H9 (cell line): Measurements from ENCODE around the gene KCTD21. TPM values are rescaled to one million over a fixed set of nuclear protein-coding genes. Genes with fewer than 3 reads are reported as not detected.

Experiments
- DNase-seq: peaks from one replicate; pipeline ENCODE4 v3.0.0-alpha.2; 2017
- H2AFZ ChIP-seq: one replicate; pipeline ENCODE4 v1.6.1; 2013; ENCODE audit warnings: mild to moderate bottlenecking, low read length, control low read depth, moderate library complexity
- H2AK5ac ChIP-seq: 2 replicates; pipeline ENCODE4 v1.6.1; 2013; ENCODE audit warnings: low read length, control low read depth, mixed read lengths; ENCODE audit not compliant: insufficient read length
- H2BK120ac ChIP-seq: one replicate; pipeline ENCODE4 v1.6.1; 2013; ENCODE audit warnings: low read depth, mild to moderate bottlenecking, low read length, control low read depth, inconsistent platforms; ENCODE audit not compliant: poor library complexity, severe bottlenecking
- H2BK12ac ChIP-seq: 2 replicates; pipeline ENCODE4 v1.6.1; 2013; ENCODE audit warnings: low read length, control low read depth, mixed read lengths, low read depth; ENCODE audit not compliant: insufficient read length
- H2BK15ac ChIP-seq: 2 replicates; pipeline ENCODE4 v1.6.1; 2013; ENCODE audit warnings: low read depth, low read length, control low read depth
- H2BK20ac ChIP-seq: one replicate; pipeline ENCODE4 v1.6.1; 2013; ENCODE audit warnings: low read depth, mild to moderate bottlenecking, low read length, control low read depth, inconsistent platforms; ENCODE audit not compliant: poor library complexity, severe bottlenecking
- H2BK5ac ChIP-seq: 2 replicates; pipeline ENCODE4 v1.6.1; 2013; ENCODE audit warnings: low read length, control low read depth, mixed read lengths; ENCODE audit not compliant: insufficient read length
- H3K14ac ChIP-seq: 2 replicates; pipeline ENCODE4 v1.6.1; 2013; ENCODE audit warnings: low read length, control low read depth; ENCODE audit not compliant: insufficient read depth
- H3K18ac ChIP-seq: 2 replicates; pipeline ENCODE4 v1.6.1; 2013; ENCODE audit warnings: low read depth, mild to moderate bottlenecking, mixed read lengths, low read length, control low read depth; ENCODE audit not compliant: insufficient read length
- H3K23ac ChIP-seq: 2 replicates; pipeline ENCODE4 v1.6.1; 2013; ENCODE audit warnings: low read length, control low read depth, mixed read lengths, low read depth; ENCODE audit not compliant: insufficient read length
- H3K23me2 ChIP-seq: 2 replicates; pipeline ENCODE4 v1.6.1; 2013; ENCODE audit warnings: low read depth, mild to moderate bottlenecking, mixed read lengths, low read length, control low read depth; ENCODE audit not compliant: insufficient read length, poor library complexity, severe bottlenecking
- H3K27ac ChIP-seq: 2 replicates; pipeline ENCODE4 v1.5.1; 2013; ENCODE audit warnings: low read length, control low read depth, mixed read lengths, low read depth; ENCODE audit not compliant: insufficient read length
- H3K27me3 ChIP-seq: 2 replicates; pipeline ENCODE4 v1.6.1; 2013; ENCODE audit warnings: low read length, control low read depth, inconsistent platforms; ENCODE audit not compliant: insufficient read depth
- H3K4ac ChIP-seq: 2 replicates; pipeline ENCODE4 v1.6.1; 2013; ENCODE audit warnings: low read depth, mild to moderate bottlenecking, control low read depth, inconsistent platforms, low read length, moderate library complexity
- H3K4me1 ChIP-seq: 2 replicates; pipeline ENCODE4 v1.6.1; 2013; ENCODE audit warnings: low read length, control low read depth, inconsistent platforms; ENCODE audit not compliant: insufficient read depth
- H3K4me2 ChIP-seq: 2 replicates; pipeline ENCODE4 v1.6.1; 2013; ENCODE audit warnings: low read length, control low read depth, mixed read lengths; ENCODE audit not compliant: insufficient read length, insufficient read depth
- H3K56ac ChIP-seq: 2 replicates; pipeline ENCODE4 v1.6.1; 2013; ENCODE audit warnings: low read depth, mild to moderate bottlenecking, mixed read lengths, low read length, control low read depth; ENCODE audit not compliant: insufficient read length
- H3K79me1 ChIP-seq: 2 replicates; pipeline ENCODE4 v1.6.1; 2013; ENCODE audit warnings: low read depth, mild to moderate bottlenecking, moderate library complexity, low read length, control low read depth, inconsistent platforms; ENCODE audit not compliant: insufficient read depth, poor library complexity, severe bottlenecking
- H3K79me2 ChIP-seq: 2 replicates; pipeline ENCODE4 v1.6.1; 2013; ENCODE audit warnings: low read length, control low read depth, inconsistent platforms; ENCODE audit not compliant: insufficient read depth
- H3K9ac ChIP-seq: 2 replicates; pipeline ENCODE4 v1.6.1; 2013; ENCODE audit warnings: low read length, control low read depth, mixed read lengths; ENCODE audit not compliant: insufficient read length; ENCODE audit errors: extremely low read depth
- H3K9me3 ChIP-seq: one replicate; pipeline ENCODE4 v1.6.1; 2013; ENCODE audit warnings: low read depth, low read length, inconsistent platforms; ENCODE audit not compliant: control insufficient read depth
- H3T11ph ChIP-seq: one replicate; pipeline ENCODE4 v1.6.1; 2013; ENCODE audit warnings: mild to moderate bottlenecking, low read length, control low read depth, inconsistent platforms
- H4K20me1 ChIP-seq: one replicate; pipeline ENCODE4 v1.6.1; 2013; ENCODE audit not compliant: control insufficient read depth, insufficient read length, insufficient read depth
- H4K5ac ChIP-seq: 2 replicates; pipeline ENCODE4 v1.6.1; 2013; ENCODE audit warnings: low read depth, mild to moderate bottlenecking, mixed read lengths, low read length, control low read depth; ENCODE audit not compliant: insufficient read length
- H4K8ac ChIP-seq: replicated peaks from 2 replicates; pipeline ENCODE4 v1.6.1; 2013; ENCODE audit warnings: low read length, control low read depth, mixed read lengths, low read depth; ENCODE audit not compliant: insufficient read length
- H4K91ac ChIP-seq: 2 replicates; pipeline ENCODE4 v1.6.1; 2013; ENCODE audit warnings: low read depth, mild to moderate bottlenecking, moderate library complexity, mixed read lengths, low read length, control low read depth; ENCODE audit not compliant: insufficient read length
- H3K27ac Mint-ChIP-seq, 3 experiments: 2 replicates in 2 of 3; 3 replicates in 1 of 3; pipeline ENCODE4 v1.8.0; 2020 to 2021; ENCODE audit warnings: mixed read lengths in 3 of 3, mild to moderate bottlenecking in 1 of 3, moderate library complexity in 1 of 3
- H3K27me3 Mint-ChIP-seq: 2 replicates; pipeline ENCODE4 v1.8.0; 2021; ENCODE audit warnings: low read depth, mild to moderate bottlenecking, moderate library complexity, mixed read lengths
- H3K36me3 Mint-ChIP-seq, 3 experiments: 2 replicates in 2 of 3; 3 replicates in 1 of 3; pipeline ENCODE4 v1.8.0; 2020 to 2021; ENCODE audit warnings: low read depth in 3 of 3, mixed read lengths in 3 of 3; ENCODE audit not compliant: insufficient read depth in 1 of 3
- H3K4me1 Mint-ChIP-seq, 2 experiments: 2 replicates each; pipeline ENCODE4 v1.8.0; 2020; ENCODE audit warnings: mixed read lengths in 2 of 2
- H3K4me3 Mint-ChIP-seq, 2 experiments: 2 replicates in 1 of 2; 3 replicates in 1 of 2; pipeline ENCODE4 v1.8.0; 2020 to 2021; ENCODE audit warnings: mild to moderate bottlenecking in 2 of 2, mixed read lengths in 2 of 2, moderate library complexity in 1 of 2
- H3K9me3 Mint-ChIP-seq, 2 experiments: 2 replicates in 1 of 2; 3 replicates in 1 of 2; pipeline ENCODE4 v1.8.0; 2020; ENCODE audit warnings: mild to moderate bottlenecking in 2 of 2, mixed read lengths in 2 of 2, moderate library complexity in 1 of 2
- CTCF ChIP-seq: fragments of 200-600 bp; sonication (generic); conservative IDR thresholded peaks from 3 replicates; pipeline ENCODE4 v1.8.0; 2021; ENCODE audit warnings: antibody characterized with exemption, mild to moderate bottlenecking
- WGBS: extraction: QIAGEN DNeasy Blood & Tissue Kit; methylation state at CpG from one replicate; pipeline ENCODE4 v1.1.7; 2013; ENCODE audit warnings: missing lambda C conversion rate, low lambda C conversion rate, mixed read lengths; ENCODE audit not compliant: insufficient read length; ENCODE audit errors: extremely low coverage; 5-methylcytosine and 5-hydroxymethylcytosine counted together
- total RNA-seq: library from RNA; stranded (reverse); gene quantifications from 2 replicates; pipeline ENCODE4 v1.2.1, GENCODE V29; 2021

Gene KCTD21
- total RNA-seq, 1 experiment from 2014 or later = 4.0 TPM

- Histone ChIP-seq H3K79me1 (no peaks in the 10 kb centered on the region), H2BK12ac (no peak overlapping the region), H3T11ph (no peak overlapping the region), H2AFZ (no peak overlapping the region), H2BK120ac (no peak overlapping the region), H3K56ac (no peak overlapping the region), H3K18ac (no peak overlapping the region), H4K8ac (no peak overlapping the region), H2BK20ac (no peak overlapping the region), H3K27me3 (no peaks in the 10 kb centered on the region), H3K27ac (no peak overlapping the region), H2AK5ac (no peak overlapping the region), H4K20me1 (no peaks in the 10 kb centered on the region), H2BK5ac (no peak overlapping the region), H3K4me1 (no peaks in the 10 kb centered on the region), H3K79me2 (no peaks in the 10 kb centered on the region), H2BK15ac (no peak overlapping the region), H3K14ac (no peak overlapping the region), H3K4ac (no peak overlapping the region), H3K9me3 (no peaks in the 10 kb centered on the region), H4K5ac (no peak overlapping the region), H3K23ac (no peak overlapping the region), H3K9ac (no peak overlapping the region), H4K91ac (no peak overlapping the region), H3K4me2 (no peak overlapping the region), H3K23me2 (no peaks in the 10 kb centered on the region)
- H3K27me3 Mint-ChIP-seq = no peaks in the 10 kb centered on the region
- H3K4me3 Mint-ChIP-seq = no peak overlapping the region
- no peak for DNase-seq
- no peaks in the 10 kb centered on the region for H3K9me3 Mint-ChIP-seq
- peaks cover 8 to 14% of the 10 kb centered on the region in 2 experiments for H3K4me1 Mint-ChIP-seq
- H3K36me3 Mint-ChIP-seq = peaks cover 0 to 10% (median 0%) of the 10 kb centered on the region in 3 experiments; a peak in 4 of 7 replicates
- WGBS = no CpG with 5 or more reads among the region's 4 CpGs
- H3K27ac Mint-ChIP-seq = no peak overlapping the region
- no peak for TF ChIP-seq CTCF
Measured at GRCh38 chr11:78200061-78200460, 11.6 kb upstream of the KCTD21 start.
